ENCODE measurements around the gene COX8A. TPM values are rescaled to one million over a fixed set of nuclear protein-coding genes. Genes with fewer than 3 reads are reported as not detected.

The COX8A gene
- total and polyA plus RNA-seq, 2 of the 8 experiments (the other 6 are each of a cell fraction or from before 2014, with no cell fraction given) = 365 to 1,720 TPM

- no peak for TF ChIP-seq USF2 (IDR thresholded peaks at IDR 0.05; ENCODE audit: low read length)
Measured at GRCh38 chr11:63986932-63987513, 12.6 kb downstream of the COX8A start (continued).
